Loucy (cell line): Measurements from ENCODE around the gene SERPINF2.
"Not testable (repeated sequence)": the region's sequence is repeated elsewhere in the genome, so short reads cannot be mapped to it uniquely, and the experiment has no call there.

Experiments used
- EZH2phosphoT487 ChIP-seq: fragments of 200-600 bp; IDR thresholded peaks from 2 replicates; pipeline ENCODE4 v1.6.1; 2018; ENCODE audit warnings: antibody characterized with exemption, mild to moderate bottlenecking, moderate library complexity, borderline replicate concordance
- TF ChIP-seq, protein P1 (sequence below): fragments of 200-600 bp; sonication (generic); conservative IDR thresholded peaks from 2 replicates; pipeline ENCODE4 v1.5.1; 2014; ENCODE audit warnings: mild to moderate bottlenecking, antibody characterized with exemption, low read length

DNA sequence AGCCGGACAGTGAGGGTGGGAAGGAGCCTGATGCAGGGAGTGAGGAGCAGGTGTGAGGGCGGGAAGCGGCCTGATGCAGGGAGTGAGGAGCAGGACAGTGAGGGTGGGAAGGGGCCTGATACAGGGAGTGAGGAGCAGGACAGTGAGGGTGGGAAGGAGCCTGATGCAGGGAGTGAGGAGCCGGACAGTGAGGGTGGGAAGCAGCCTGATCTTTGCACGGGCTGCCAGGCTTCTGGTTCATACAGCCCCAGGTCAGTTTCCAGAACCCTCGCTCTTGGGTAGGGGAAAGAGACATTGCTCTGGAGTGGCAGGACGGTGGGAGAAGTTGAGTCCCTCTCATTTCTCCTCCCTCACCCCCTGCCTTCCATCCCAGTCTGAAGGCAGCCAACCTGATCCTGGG lies 772 bp upstream of the SERPINF2 start:
- not testable (repeated sequence) for TF ChIP-seq EZH2phosphoT487
- TF ChIP-seq, protein P1, sequence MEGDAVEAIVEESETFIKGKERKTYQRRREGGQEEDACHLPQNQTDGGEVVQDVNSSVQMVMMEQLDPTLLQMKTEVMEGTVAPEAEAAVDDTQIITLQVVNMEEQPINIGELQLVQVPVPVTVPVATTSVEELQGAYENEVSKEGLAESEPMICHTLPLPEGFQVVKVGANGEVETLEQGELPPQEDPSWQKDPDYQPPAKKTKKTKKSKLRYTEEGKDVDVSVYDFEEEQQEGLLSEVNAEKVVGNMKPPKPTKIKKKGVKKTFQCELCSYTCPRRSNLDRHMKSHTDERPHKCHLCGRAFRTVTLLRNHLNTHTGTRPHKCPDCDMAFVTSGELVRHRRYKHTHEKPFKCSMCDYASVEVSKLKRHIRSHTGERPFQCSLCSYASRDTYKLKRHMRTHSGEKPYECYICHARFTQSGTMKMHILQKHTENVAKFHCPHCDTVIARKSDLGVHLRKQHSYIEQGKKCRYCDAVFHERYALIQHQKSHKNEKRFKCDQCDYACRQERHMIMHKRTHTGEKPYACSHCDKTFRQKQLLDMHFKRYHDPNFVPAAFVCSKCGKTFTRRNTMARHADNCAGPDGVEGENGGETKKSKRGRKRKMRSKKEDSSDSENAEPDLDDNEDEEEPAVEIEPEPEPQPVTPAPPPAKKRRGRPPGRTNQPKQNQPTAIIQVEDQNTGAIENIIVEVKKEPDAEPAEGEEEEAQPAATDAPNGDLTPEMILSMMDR: not testable (repeated sequence)
